ENCODE results near the gene ADAMTS2. TPM values are rescaled to one million over a fixed set of nuclear protein-coding genes. Genes with fewer than 3 reads are reported as not detected.
"Not testable (repeated sequence)": the region's sequence is repeated elsewhere in the genome, so short reads cannot be mapped to it uniquely, and the experiment has no call there.

ADAMTS2 gene
- total RNA-seq, 1 experiment from 2014 or later: 3.9 TPM

- H3K9me3 ChIP-seq (ENCODE audit: control insufficient read depth in 1 of 2, insufficient read depth in 1 of 2, low read depth in 1 of 2, low read length in 2 of 2): no peaks in the 10 kb centered on the region
- no peaks in the 10 kb centered on the region for H4K20me1 ChIP-seq (ENCODE audit: insufficient read depth)
- RAD21 ChIA-PET (ENCODE audit: low non-redundant PET in 1 of 2, low total read pairs in 2 of 2, uncharacterized antibody in 2 of 2, unreplicated experiment in 2 of 2): no interaction called here
- no peak overlapping the region for H3K4me2 ChIP-seq (ENCODE audit: low read length)
- H3K4me3 ChIP-seq (replicated peaks in 1 of 2; ENCODE audit: low read depth in 1 of 2, low read length in 2 of 2): no peak overlapping the region
- no peak overlapping the region for H3K27ac ChIP-seq (ENCODE audit: low read depth, low read length)
- H3K9ac ChIP-seq (ENCODE audit: low read length): no peak overlapping the region
- no peaks in the 10 kb centered on the region for H3K36me3 ChIP-seq (ENCODE audit: control insufficient read depth in 1 of 2, insufficient read depth in 2 of 2, low read length in 2 of 2)
- DNase-seq (ENCODE audit: low read depth, low spot score) (no peak), ATAC-seq (no peak)
- TF ChIP-seq SP1 (IDR thresholded peaks at IDR 0.05; ENCODE audit: low read depth) (no peak), RAD21 (IDR thresholded peaks at IDR 0.05; ENCODE audit: low read depth) (no peak), SRF (IDR thresholded peaks at IDR 0.05; ENCODE audit: low read depth) (no peak), ZNF274 (IDR thresholded peaks at IDR 0.05; ENCODE audit: low read depth, low read length) (no peak), JUND (IDR thresholded peaks at IDR 0.05) (no peak), EGR1 (IDR thresholded peaks at IDR 0.05; ENCODE audit: low read depth) (no peak), ZFX (IDR thresholded peaks at IDR 0.05) (no peak), EZH2phosphoT487 (IDR thresholded peaks at IDR 0.05; ENCODE audit: borderline replicate concordance) (no peak), CTCF (IDR thresholded peaks at IDR 0.05 in 2 of 3, conservative IDR thresholded peaks at IDR 0.05 in 1 of 3; ENCODE audit: borderline replicate concordance in 1 of 3, insufficient read depth in 1 of 3, low read depth in 2 of 3, low read length in 2 of 3) (no peak), CBX3 (IDR thresholded peaks at IDR 0.05; ENCODE audit: low read depth) (no peak)
- no peaks in the 10 kb centered on the region for H3K4me1 ChIP-seq (ENCODE audit: control insufficient read depth in 1 of 2, insufficient read depth in 2 of 2, low read length in 2 of 2)
- H2AFZ ChIP-seq (ENCODE audit: low read depth, low read length, poor library complexity, severe bottlenecking): no peak overlapping the region
- POLR2A ChIA-PET: no interaction called here
- H3K27me3 ChIP-seq (ENCODE audit: insufficient read depth, low read length): no peaks in the 10 kb centered on the region
- intact Hi-C loops (cut with micrococcal nuclease): no loop called here
- H3K79me2 ChIP-seq (ENCODE audit: insufficient read depth, low read length): no peaks in the 10 kb centered on the region
- BruUV-seq (replicated peaks): no TSS peak
- H3K9me2 ChIP-seq (ENCODE audit: insufficient read depth): no peaks in the 10 kb centered on the region
- CTCF ChIA-PET: no interaction called here
Observed at GRCh38 chr5:179287631-179288030, 57.6 kb downstream of the ADAMTS2 start.

- ChIA-PET RAD21 (ENCODE audit: low non-redundant PET in 1 of 2, low total read pairs in 2 of 2, uncharacterized antibody in 2 of 2, unreplicated experiment in 2 of 2) (no interaction called here), CTCF (no interaction called here), POLR2A (no interaction called here)
- H3K9ac ChIP-seq (ENCODE audit: low read length): no peak overlapping the region
- no peak overlapping the region for H3K4me3 ChIP-seq (replicated peaks in 1 of 2; ENCODE audit: low read depth in 1 of 2, low read length in 2 of 2)
- no peak overlapping the region for H3K27ac ChIP-seq (ENCODE audit: low read depth, low read length)
- no peaks in the 10 kb centered on the region for H3K9me3 ChIP-seq (ENCODE audit: control insufficient read depth in 1 of 2, insufficient read depth in 1 of 2, low read depth in 1 of 2, low read length in 2 of 2)
- no peak for ATAC-seq
- no peaks in the 10 kb centered on the region for H3K79me2 ChIP-seq (ENCODE audit: insufficient read depth, low read length)
- H3K9me2 ChIP-seq (ENCODE audit: insufficient read depth): no peaks in the 10 kb centered on the region
- no peaks in the 10 kb centered on the region for H4K20me1 ChIP-seq (ENCODE audit: insufficient read depth)
- intact Hi-C loops (cut with micrococcal nuclease): no loop called here
- TF ChIP-seq CEBPB (IDR thresholded peaks at IDR 0.05; ENCODE audit: low read depth) (no peak), ELF1 (IDR thresholded peaks at IDR 0.05; ENCODE audit: borderline replicate concordance, low read depth) (no peak)
- H3K27me3 ChIP-seq (ENCODE audit: insufficient read depth, low read length): no peaks in the 10 kb centered on the region
- no peak overlapping the region for H3K4me2 ChIP-seq (ENCODE audit: low read length)
- H3K4me1 ChIP-seq (ENCODE audit: control insufficient read depth in 1 of 2, insufficient read depth in 2 of 2, low read length in 2 of 2): no peaks in the 10 kb centered on the region
- no peak for DNase-seq (ENCODE audit: low read depth, low spot score)
- no peaks in the 10 kb centered on the region for H3K36me3 ChIP-seq (ENCODE audit: control insufficient read depth in 1 of 2, insufficient read depth in 2 of 2, low read length in 2 of 2)
- no TSS peak for BruUV-seq (replicated peaks)
- H2AFZ ChIP-seq (ENCODE audit: low read depth, low read length, poor library complexity, severe bottlenecking): no peak overlapping the region
Observed at GRCh38 chr5:179287071-179287470, 58.2 kb downstream of the ADAMTS2 start.

- H4K20me1 ChIP-seq (ENCODE audit: insufficient read depth); H3K27ac ChIP-seq (ENCODE audit: low read depth, low read length); H3K9me3 ChIP-seq (ENCODE audit: control insufficient read depth in 1 of 2, insufficient read depth in 1 of 2, low read depth in 1 of 2, low read length in 2 of 2); H3K27me3 ChIP-seq (ENCODE audit: insufficient read depth, low read length); ATAC-seq; CTCF ChIA-PET; H3K9ac ChIP-seq (ENCODE audit: low read length); H3K36me3 ChIP-seq (ENCODE audit: control insufficient read depth in 1 of 2, insufficient read depth in 2 of 2, low read length in 2 of 2); BruUV-seq (replicated peaks); intact Hi-C loops (cut with micrococcal nuclease); H3K4me2 ChIP-seq (ENCODE audit: low read length); H2AFZ ChIP-seq (ENCODE audit: low read depth, low read length, poor library complexity, severe bottlenecking); H3K79me2 ChIP-seq (ENCODE audit: insufficient read depth, low read length); RAD21 ChIA-PET (ENCODE audit: low non-redundant PET in 1 of 2, low total read pairs in 2 of 2, uncharacterized antibody in 2 of 2, unreplicated experiment in 2 of 2); H3K4me1 ChIP-seq (ENCODE audit: control insufficient read depth in 1 of 2, insufficient read depth in 2 of 2, low read length in 2 of 2); POLR2A ChIA-PET; H3K4me3 ChIP-seq (replicated peaks in 1 of 2; ENCODE audit: low read depth in 1 of 2, low read length in 2 of 2); DNase-seq (ENCODE audit: low read depth, low spot score); H3K9me2 ChIP-seq (ENCODE audit: insufficient read depth): not testable (repeated sequence)
Observed at GRCh38 chr5:179285776-179286162, 59.5 kb downstream of the ADAMTS2 start.

All from HCT116 (cell line).